ENCODE data around the gene ABCA7. TPM values are rescaled to one million over a fixed set of nuclear protein-coding genes. Genes with fewer than 3 reads are reported as not detected.

The ABCA7 gene
- total RNA-seq, 1 donor from 2014 or later, result 11.8 TPM

- DNase-seq (ENCODE audit: extremely low read depth, low read depth, low spot score), result no peak
These were observed 38.3 kb upstream of the ABCA7 start for GRCh38 chr19:1001538-1002166.

- DNase-seq (ENCODE audit: extremely low read depth, low read depth, low spot score), result no peak
These were observed 37.3 kb upstream of the ABCA7 start for GRCh38 chr19:1002600-1002999.

- DNase-seq (ENCODE audit: extremely low read depth, low read depth, low spot score), result no peak
These were observed 36.6 kb upstream of the ABCA7 start for GRCh38 chr19:1003283-1003682.

- no peak for DNase-seq (ENCODE audit: extremely low read depth, low read depth, low spot score)
These were observed 35.6 kb upstream of the ABCA7 start for GRCh38 chr19:1004204-1004802.

- DNase-seq (ENCODE audit: extremely low read depth, low read depth, low spot score), result no peak
These were observed 34.9 kb upstream of the ABCA7 start for GRCh38 chr19:1004803-1005664.

GRCh38 chr19:1006711-1007398, 33.1 kb upstream of the ABCA7 start:
- no peak for DNase-seq (ENCODE audit: extremely low read depth, low read depth, low spot score)

GRCh38 chr19:1007399-1008251, 32.3 kb upstream of the ABCA7 start:
- DNase-seq (ENCODE audit: extremely low read depth, low read depth, low spot score), result no peak

DNA sequence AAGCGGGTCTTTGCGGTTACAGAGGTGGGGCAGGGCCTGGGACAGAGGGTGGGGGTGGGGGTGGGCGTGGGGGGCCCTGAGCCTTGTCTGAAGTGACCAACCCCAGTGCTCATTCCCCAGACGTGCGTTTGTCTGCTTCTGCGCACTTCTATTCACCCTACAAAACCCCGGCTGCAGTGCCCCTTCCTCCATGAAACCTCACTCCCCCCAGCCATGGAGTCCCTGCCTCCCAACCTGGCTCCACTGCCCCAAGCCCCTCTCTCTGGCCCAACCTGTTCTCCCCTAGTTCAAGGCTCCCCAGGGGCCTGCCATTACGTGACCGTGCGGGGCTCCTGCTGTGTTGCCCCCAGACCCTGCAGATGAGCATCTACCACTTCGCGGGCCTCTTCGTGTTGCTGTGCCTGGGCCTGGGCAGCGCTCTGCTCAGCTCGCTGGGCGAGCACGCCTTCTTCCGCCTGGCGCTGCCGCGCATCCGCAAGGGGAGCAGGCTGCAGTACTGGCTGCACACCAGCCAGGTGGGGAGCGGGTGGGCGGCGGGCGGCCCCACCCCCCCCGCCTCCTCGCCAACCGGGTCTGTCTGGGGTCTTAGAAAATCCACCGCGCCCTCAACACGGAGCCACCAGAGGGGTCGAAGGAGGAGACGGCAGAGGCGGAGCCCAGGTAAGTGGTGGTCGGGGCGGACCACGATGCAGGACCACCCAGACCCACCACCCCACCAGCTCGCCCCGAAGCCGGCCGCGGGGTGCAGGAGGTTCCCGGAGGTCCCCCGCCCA, 31.5 kb upstream of the ABCA7 start:
- DNase-seq (ENCODE audit: extremely low read depth, low read depth, low spot score), result no peak

DNA sequence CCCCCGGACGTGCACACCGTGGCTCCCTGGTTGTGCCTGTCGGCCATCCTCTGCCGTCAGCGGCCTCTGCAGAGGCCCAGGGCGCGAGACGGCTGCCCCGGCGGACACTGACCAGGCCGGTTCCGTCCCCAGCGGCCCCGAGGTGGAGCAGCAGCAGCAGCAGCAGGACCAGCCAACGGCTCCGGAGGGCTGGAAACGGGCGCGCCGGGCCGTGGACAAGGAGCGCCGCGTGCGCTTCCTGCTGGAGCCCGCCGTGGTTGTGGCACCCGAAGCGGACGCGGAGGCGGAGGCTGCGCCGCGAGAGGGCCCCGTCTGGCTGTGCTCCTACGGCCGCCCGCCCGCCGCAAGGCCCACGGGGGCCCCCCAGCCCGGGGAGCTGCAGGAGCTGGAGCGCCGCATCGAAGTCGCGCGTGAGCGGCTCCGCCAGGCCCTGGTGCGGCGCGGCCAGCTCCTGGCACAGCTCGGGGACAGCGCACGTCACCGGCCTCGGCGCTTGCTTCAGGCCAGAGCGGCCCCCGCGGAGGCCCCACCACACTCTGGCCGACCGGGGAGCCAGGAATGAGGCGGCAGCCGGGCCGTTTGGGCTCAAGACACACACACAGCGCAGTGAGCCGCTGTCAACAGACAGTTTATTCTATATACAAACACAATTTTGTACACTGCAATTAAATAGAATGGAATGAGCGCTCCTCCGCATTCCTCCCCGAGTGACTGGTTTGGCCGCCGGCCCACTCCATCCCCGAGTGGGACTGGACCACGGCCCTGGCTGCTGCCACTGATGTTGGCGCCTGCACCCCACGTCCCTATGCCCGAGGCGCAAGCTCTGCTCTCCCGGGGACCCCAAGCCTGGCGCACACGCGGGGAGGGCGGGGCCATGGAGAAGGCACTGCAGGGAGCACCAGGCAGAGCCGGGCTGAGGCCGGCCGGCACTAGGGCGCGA, 30.6 kb upstream of the ABCA7 start:
- no peak for DNase-seq (ENCODE audit: extremely low read depth, low read depth, low spot score)

GRCh38 chr19:1009981-1010538, 29.8 kb upstream of the ABCA7 start:
- DNase-seq (ENCODE audit: extremely low read depth, low read depth, low spot score), result no peak

- no peak for DNase-seq (ENCODE audit: extremely low read depth, low read depth, low spot score)
These were observed 29.1 kb upstream of the ABCA7 start for GRCh38 chr19:1010586-1011510.

DNA sequence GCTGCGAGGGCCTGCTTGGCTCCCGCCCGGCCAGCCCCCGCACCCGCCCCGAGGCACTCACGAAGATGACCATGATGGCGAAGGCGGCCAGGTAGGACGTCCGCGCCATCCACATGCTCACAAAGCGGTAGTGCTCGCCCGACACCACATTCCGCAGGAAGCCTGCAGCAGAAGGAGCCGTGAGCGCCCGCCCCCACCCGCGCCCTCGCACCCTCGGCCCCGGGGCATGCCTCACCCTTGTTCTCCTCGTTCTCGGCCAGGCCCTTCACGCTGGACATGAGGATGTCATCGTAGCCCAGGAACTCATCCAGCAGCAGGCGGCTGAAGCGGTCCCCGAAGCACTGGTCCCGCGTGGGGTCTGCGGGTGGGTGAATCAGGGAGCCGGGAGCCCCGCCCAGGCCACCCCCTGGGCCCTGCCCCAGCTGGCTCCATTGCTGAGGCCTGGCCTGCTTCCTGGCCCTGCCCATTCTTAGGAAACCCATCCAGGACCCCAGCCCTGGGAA, 28.0 kb upstream of the ABCA7 start:
- DNase-seq (ENCODE audit: extremely low read depth, low read depth, low spot score), result no peak

DNA sequence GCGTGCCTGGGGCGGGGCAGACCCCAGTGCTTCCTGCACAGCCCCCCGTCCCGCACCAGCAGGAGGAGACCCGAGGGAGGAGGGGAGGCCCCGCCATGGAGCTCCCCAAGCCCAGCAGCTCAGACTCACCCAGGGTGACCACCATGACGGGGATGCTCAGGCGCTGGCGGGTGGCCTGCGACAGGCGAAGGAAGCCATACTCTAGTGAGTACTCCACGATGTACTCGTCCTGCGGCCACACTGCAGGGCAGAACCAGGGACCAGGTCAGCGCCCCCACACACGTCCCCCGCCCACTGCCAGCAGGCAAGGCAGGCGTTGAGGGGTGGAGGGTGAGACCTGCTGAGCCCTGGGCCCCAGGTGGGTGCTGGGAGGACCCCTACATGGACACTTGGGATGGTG, 27.6 kb upstream of the ABCA7 start:
- DNase-seq (ENCODE audit: extremely low read depth, low read depth, low spot score), result no peak

DNA sequence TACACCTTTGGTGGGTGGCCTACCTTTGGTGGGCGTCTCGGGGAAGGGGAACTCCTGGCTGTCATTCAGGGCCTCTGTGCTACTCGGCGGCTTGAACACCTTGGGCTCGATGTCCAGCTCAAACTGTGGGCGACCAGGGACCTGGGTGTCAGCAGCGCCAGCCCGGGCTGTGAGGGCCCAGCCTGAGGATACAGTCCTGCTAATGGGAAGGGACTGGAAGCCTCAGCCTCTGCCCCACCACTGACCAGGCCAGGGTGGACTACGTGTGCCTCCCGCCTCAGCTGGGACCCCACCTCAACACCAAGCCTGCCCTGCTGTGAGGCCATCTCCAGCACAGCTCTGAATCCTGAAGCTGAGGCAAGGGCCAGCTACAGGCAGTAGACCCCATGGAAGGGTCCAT, 26.7 kb upstream of the ABCA7 start:
- DNase-seq (ENCODE audit: extremely low read depth, low read depth, low spot score), result no peak

GRCh38 chr19:1014161-1015060, 25.5 kb upstream of the ABCA7 start:
- no peak for DNase-seq (ENCODE audit: extremely low read depth, low read depth, low spot score)

Measured in glomerular endothelial cell (primary cell).